Neural progenitor cell (in vitro differentiated cells): ENCODE measurements around the gene KPNA1.

Experiments
- CTCF ChIP-seq: fragments of 200-600 bp; sonication (generic); IDR thresholded peaks from 2 replicates; pipeline ENCODE4 v1.5.1; 2017; ENCODE audit warnings: antibody characterized with exemption, mild to moderate bottlenecking
- EZH2phosphoT487 ChIP-seq: fragments of 200-600 bp; sonication (generic); IDR thresholded peaks from 2 replicates; pipeline ENCODE4 v1.6.1; 2017; ENCODE audit warnings: antibody characterized with exemption

- TF ChIP-seq CTCF (no peak), EZH2phosphoT487 (no peak)
Observed at GRCh38 chr3:122410111-122410510, 104.6 kb downstream of the KPNA1 start.
